Neuronal stem cell (in vitro differentiated cells): ENCODE data around the gene CCDC3.

Source experiments
- DNase-seq: peaks from one replicate; pipeline ENCODE4 v3.0.0-alpha.2; 2013; ENCODE audit warnings: low spot score
- H2AFZ ChIP-seq: one replicate; pipeline ENCODE4 v1.6.1; 2013; ENCODE audit warnings: mild to moderate bottlenecking, low read length, inconsistent platforms
- H2AK5ac ChIP-seq: 2 replicates; pipeline ENCODE4 v1.6.1; 2013; ENCODE audit warnings: low read depth, mild to moderate bottlenecking, inconsistent platforms, low read length, moderate library complexity, mixed read lengths
- H2BK120ac ChIP-seq: 2 replicates; pipeline ENCODE4 v1.6.1; 2013; ENCODE audit warnings: low read depth, mild to moderate bottlenecking, inconsistent platforms, low read length, moderate library complexity, mixed read lengths
- H2BK12ac ChIP-seq: one replicate; pipeline ENCODE4 v1.6.1; 2013; ENCODE audit warnings: low read length, inconsistent platforms
- H2BK15ac ChIP-seq: 2 replicates; pipeline ENCODE4 v1.6.1; 2013; ENCODE audit warnings: mild to moderate bottlenecking, low read length, inconsistent platforms, mixed read lengths
- H2BK5ac ChIP-seq: one replicate; pipeline ENCODE4 v1.6.1; 2013; ENCODE audit warnings: inconsistent platforms, mild to moderate bottlenecking, low read length, moderate library complexity
- H3K14ac ChIP-seq: one replicate; pipeline ENCODE4 v1.6.1; 2013; ENCODE audit warnings: low read length, inconsistent platforms
- H3K18ac ChIP-seq: 2 replicates; pipeline ENCODE4 v1.6.1; 2013; ENCODE audit warnings: low read length, inconsistent platforms
- H3K23ac ChIP-seq: 2 replicates; pipeline ENCODE4 v1.6.1; 2013; ENCODE audit warnings: low read depth, mild to moderate bottlenecking, mixed read lengths, low read length, inconsistent platforms; ENCODE audit not compliant: poor library complexity
- H3K27ac ChIP-seq: replicated peaks from 3 replicates; pipeline ENCODE4 v1.5.1; 2013; ENCODE audit warnings: low read length, inconsistent platforms
- H3K27me3 ChIP-seq, 3 experiments: 2 replicates each; pipeline ENCODE4 v1.6.1; 2013; ENCODE audit warnings: low read length in 3 of 3, mild to moderate bottlenecking in 2 of 3, inconsistent platforms in 1 of 3, low read depth in 1 of 3, mixed read lengths in 1 of 3, moderate library complexity in 1 of 3; ENCODE audit not compliant: control insufficient read depth in 3 of 3, insufficient read depth in 3 of 3
- H3K36me3 ChIP-seq, 2 donors: replicated peaks in 1 of 2; 2 replicates each; pipeline ENCODE4 v1.6.1; 2013; ENCODE audit warnings: low read length in 2 of 2; ENCODE audit not compliant: control insufficient read depth in 2 of 2, insufficient read depth in 2 of 2
- H3K4ac ChIP-seq: 2 replicates; pipeline ENCODE4 v1.6.1; 2013; ENCODE audit warnings: inconsistent platforms, mild to moderate bottlenecking, low read length, moderate library complexity
- H3K4me1 ChIP-seq, 2 donors: 1 replicate in 1 of 2; 2 replicates in 1 of 2; pipeline ENCODE4 v1.6.1; 2013; ENCODE audit warnings: low read length in 2 of 2, low read depth in 1 of 2; ENCODE audit not compliant: control insufficient read depth in 2 of 2, insufficient read depth in 1 of 2
- H3K4me2 ChIP-seq: one replicate; pipeline ENCODE4 v1.6.1; 2013; ENCODE audit warnings: mild to moderate bottlenecking, low read length, inconsistent platforms; ENCODE audit not compliant: insufficient read depth, poor library complexity, severe bottlenecking
- H3K4me3 ChIP-seq, 2 donors: 2 replicates each; pipeline ENCODE4 v1.5.1; 2013; ENCODE audit warnings: low read length in 2 of 2, mild to moderate bottlenecking in 2 of 2, inconsistent platforms in 1 of 2, moderate library complexity in 1 of 2
- H3K79me1 ChIP-seq: one replicate; pipeline ENCODE4 v1.6.1; 2013; ENCODE audit warnings: low read depth, mild to moderate bottlenecking, inconsistent platforms, low read length, moderate library complexity
- H3K9ac ChIP-seq: one replicate; pipeline ENCODE4 v1.6.1; 2013; ENCODE audit warnings: mild to moderate bottlenecking, low read depth, low read length, inconsistent platforms; ENCODE audit not compliant: poor library complexity
- H3K9me3 ChIP-seq, 2 donors: replicated peaks in 1 of 2; 2 replicates each; pipeline versions ENCODE3 to v1.6.1; 2013; ENCODE audit warnings: low read length in 2 of 2, mild to moderate bottlenecking in 2 of 2, inconsistent platforms in 1 of 2, low read depth in 1 of 2, mixed read lengths in 1 of 2, moderate library complexity in 1 of 2; ENCODE audit not compliant: control insufficient read depth in 2 of 2, insufficient read depth in 1 of 2
- H4K8ac ChIP-seq: one replicate; pipeline ENCODE4 v1.6.1; 2013; ENCODE audit warnings: low read depth, mild to moderate bottlenecking, inconsistent platforms, low read length, moderate library complexity
- H4K91ac ChIP-seq: one replicate; pipeline ENCODE4 v1.6.1; 2013; ENCODE audit warnings: low read length, low read depth, mild to moderate bottlenecking, inconsistent platforms; ENCODE audit not compliant: poor library complexity
- WGBS, 2 donors: extraction: QIAGEN DNeasy Blood & Tissue Kit; methylation state at CpG; one replicate each; pipeline ENCODE4 v1.1.7; 2013; ENCODE audit warnings: missing lambda C conversion rate in 2 of 2, mixed read lengths in 1 of 2; ENCODE audit not compliant: insufficient read length in 2 of 2, insufficient replicate concordance in 1 of 2; ENCODE audit errors: extremely low coverage in 2 of 2; 5-methylcytosine and 5-hydroxymethylcytosine counted together

CCDC3 gene

DNA sequence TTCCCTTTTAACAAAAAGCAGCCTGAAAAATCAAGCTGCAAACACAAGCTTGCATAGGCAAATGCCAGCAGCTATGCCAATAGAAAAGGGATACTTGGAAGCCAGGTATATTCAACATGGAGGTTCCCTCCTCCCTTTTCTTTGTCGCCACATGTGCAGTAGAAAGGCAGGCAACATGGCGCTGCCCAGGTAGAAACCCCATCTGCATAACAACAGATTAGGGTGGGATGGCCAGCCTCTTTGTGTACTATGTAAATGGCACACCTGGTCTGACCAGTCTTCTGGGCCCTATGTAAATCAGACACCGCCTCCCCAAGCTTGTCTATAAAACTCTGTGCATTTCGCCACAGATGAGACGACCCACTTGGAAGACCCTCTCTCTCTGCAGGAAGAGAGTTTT is 58.1 kb downstream of the CCDC3 start:
- Histone ChIP-seq H3K4me2 (no peak overlapping the region), H2AFZ (no peak overlapping the region), H2BK12ac (no peak overlapping the region), H3K27ac (no peak overlapping the region), H2AK5ac (no peak overlapping the region), H3K9ac (no peak overlapping the region), H4K91ac (no peak overlapping the region), H3K14ac (no peak overlapping the region), H3K4me3 (no peak overlapping the region), H2BK15ac (no peak overlapping the region), H3K18ac (no peak overlapping the region), H4K8ac (no peak overlapping the region), H3K27me3 (peaks cover 0 to 3% (median 0%) of the 10 kb centered on the region in 3 experiments), H2BK120ac (no peak overlapping the region), H3K23ac (no peak overlapping the region), H3K79me1 (no peaks in the 10 kb centered on the region), H3K36me3 (no peaks in the 10 kb centered on the region), H3K9me3 (no peaks in the 10 kb centered on the region), H3K4me1 (no peaks in the 10 kb centered on the region), H3K4ac (no peak overlapping the region), H2BK5ac (no peak overlapping the region)
- WGBS, 2 donors, result no CpG with 5 or more reads among the region's 5 CpGs
- DNase-seq, result no peak

DNA sequence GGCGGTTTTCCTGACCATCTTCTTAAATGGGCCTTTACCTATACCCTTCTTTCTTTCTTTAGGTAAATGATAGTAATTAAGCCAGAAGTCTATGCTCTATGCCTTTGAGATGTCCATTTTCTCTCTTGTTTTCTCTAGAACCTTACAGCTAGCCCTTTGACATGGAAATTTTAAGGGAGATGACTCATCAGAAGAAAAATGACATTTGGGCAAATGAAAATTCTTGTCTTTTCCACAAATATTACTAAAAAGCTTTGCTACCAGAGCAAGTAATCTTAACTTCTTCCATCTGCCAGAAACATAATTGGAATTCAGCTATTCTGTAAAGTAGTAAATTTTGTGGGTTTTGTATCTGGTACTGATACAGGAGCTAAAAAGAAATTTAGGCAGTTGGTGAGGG is 59.5 kb downstream of the CCDC3 start:
- no CpG with 5 or more reads among the region's 1 CpG for WGBS, 2 donors
- no peak overlapping the region for H3K9ac ChIP-seq
- H3K27ac ChIP-seq, result no peak overlapping the region
- peaks cover 0 to 3% (median 0%) of the 10 kb centered on the region in 3 experiments for H3K27me3 ChIP-seq
- H2BK120ac ChIP-seq, result no peak overlapping the region
- H3K79me1 ChIP-seq, result no peaks in the 10 kb centered on the region
- DNase-seq, result no peak
- no peak overlapping the region for H2BK5ac ChIP-seq
- H2BK12ac ChIP-seq, result no peak overlapping the region
- no peak overlapping the region for H2AFZ ChIP-seq
- H3K4me2 ChIP-seq, result no peak overlapping the region
- no peaks in the 10 kb centered on the region for H3K9me3 ChIP-seq
- no peak overlapping the region for H3K14ac ChIP-seq
- no peak overlapping the region for H3K4me3 ChIP-seq
- no peak overlapping the region for H4K8ac ChIP-seq
- no peak overlapping the region for H3K4ac ChIP-seq
- no peak overlapping the region for H2AK5ac ChIP-seq
- H3K23ac ChIP-seq, result no peak overlapping the region
- H2BK15ac ChIP-seq, result no peak overlapping the region
- H4K91ac ChIP-seq, result no peak overlapping the region
- no peak overlapping the region for H3K18ac ChIP-seq
- no peaks in the 10 kb centered on the region for H3K4me1 ChIP-seq
- H3K36me3 ChIP-seq, result no peaks in the 10 kb centered on the region

DNA sequence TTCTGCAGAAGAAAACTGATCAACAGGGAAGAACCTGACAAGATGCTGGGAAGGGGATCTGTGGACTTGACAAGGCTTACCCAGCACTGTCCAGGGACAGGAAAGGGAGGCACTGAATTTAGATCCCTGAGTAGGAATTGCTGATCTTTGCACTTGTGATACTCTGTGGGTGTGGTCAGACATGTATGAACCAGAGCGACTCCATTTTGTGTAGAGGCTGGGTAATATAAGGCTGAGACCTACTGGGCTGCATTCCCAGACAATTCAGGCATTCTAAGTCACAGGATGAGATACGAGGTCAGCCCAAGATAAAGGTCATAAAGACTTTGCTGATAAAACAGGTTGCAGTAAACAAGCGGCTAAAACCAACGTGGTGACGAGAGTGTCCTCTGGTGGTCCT is 60.7 kb downstream of the CCDC3 start:
- no peak overlapping the region for H4K91ac ChIP-seq

DNA sequence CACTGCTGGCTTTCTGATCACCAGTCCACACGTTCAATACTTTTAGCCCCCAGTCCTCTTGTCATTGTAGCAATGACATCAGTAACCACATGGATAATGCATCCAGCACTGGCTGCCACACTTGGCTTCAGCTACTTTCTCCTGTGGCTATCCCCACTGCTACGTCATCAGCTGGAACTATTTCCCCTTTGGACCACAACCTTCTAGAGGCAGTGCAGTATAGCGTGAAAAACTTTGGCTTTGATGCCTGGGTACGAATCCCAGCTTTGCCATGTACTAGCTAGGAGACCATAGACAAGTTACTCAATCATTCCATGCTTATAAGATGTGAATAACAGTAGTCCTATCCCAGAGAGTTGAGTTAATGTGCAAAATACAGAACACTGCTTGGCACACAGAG is 63.2 kb downstream of the CCDC3 start:
- Histone ChIP-seq H3K4me3 (no peak overlapping the region), H3K27ac (no peak overlapping the region), H3K4ac (no peak overlapping the region), H3K79me1 (no peaks in the 10 kb centered on the region), H2BK120ac (no peak overlapping the region), H2BK5ac (no peak overlapping the region), H3K9ac (no peak overlapping the region), H3K27me3 (peaks cover 0 to 3% (median 0%) of the 10 kb centered on the region in 3 experiments), H3K4me2 (no peak overlapping the region), H3K23ac (no peak overlapping the region), H2BK12ac (no peak overlapping the region), H3K36me3 (no peaks in the 10 kb centered on the region), H2AFZ (no peak overlapping the region), H3K14ac (no peak overlapping the region), H4K8ac (no peak overlapping the region), H3K9me3 (no peaks in the 10 kb centered on the region), H2AK5ac (no peak overlapping the region), H4K91ac (no peak overlapping the region), H3K18ac (no peak overlapping the region), H2BK15ac (no peak overlapping the region), H3K4me1 (no peaks in the 10 kb centered on the region)
- no peak for DNase-seq
- WGBS, 2 donors, result no CpG with 5 or more reads among the region's 4 CpGs

More for the DNA sequence above, 60.7 kb downstream of the CCDC3 start:
- Histone ChIP-seq H3K23ac (no peak overlapping the region), H2AFZ (no peak overlapping the region), H3K27me3 (peaks cover 0 to 3% (median 0%) of the 10 kb centered on the region in 3 experiments), H3K27ac (no peak overlapping the region), H3K18ac (no peak overlapping the region), H3K36me3 (no peaks in the 10 kb centered on the region), H3K4ac (no peak overlapping the region), H2BK15ac (no peak overlapping the region), H4K8ac (no peak overlapping the region), H3K4me3 (no peak overlapping the region), H2BK5ac (no peak overlapping the region), H2BK12ac (no peak overlapping the region), H2BK120ac (no peak overlapping the region), H3K9ac (no peak overlapping the region), H2AK5ac (no peak overlapping the region), H3K9me3 (no peaks in the 10 kb centered on the region), H3K4me2 (no peak overlapping the region), H3K14ac (no peak overlapping the region), H3K79me1 (no peaks in the 10 kb centered on the region), H3K4me1 (no peaks in the 10 kb centered on the region)
- DNase-seq, result no peak
- WGBS, 2 donors, result no CpG with 5 or more reads among the region's 5 CpGs
